ENCODE results near the gene MGLL. TPM values are rescaled to one million over a fixed set of nuclear protein-coding genes. Genes with fewer than 3 reads are reported as not detected.

The MGLL gene
- 7.4 and 18.7 TPM in 2 replicates for total RNA-seq (ENCODE audit: low replicate concordance)

GRCh38 chr3:127822041-127822681 lies at the start of gene MGLL:
Gene MGLL (minus strand): TSS chr3:127822515. CDS start chr3:127822318, 197 bp downstream.

DNA sequence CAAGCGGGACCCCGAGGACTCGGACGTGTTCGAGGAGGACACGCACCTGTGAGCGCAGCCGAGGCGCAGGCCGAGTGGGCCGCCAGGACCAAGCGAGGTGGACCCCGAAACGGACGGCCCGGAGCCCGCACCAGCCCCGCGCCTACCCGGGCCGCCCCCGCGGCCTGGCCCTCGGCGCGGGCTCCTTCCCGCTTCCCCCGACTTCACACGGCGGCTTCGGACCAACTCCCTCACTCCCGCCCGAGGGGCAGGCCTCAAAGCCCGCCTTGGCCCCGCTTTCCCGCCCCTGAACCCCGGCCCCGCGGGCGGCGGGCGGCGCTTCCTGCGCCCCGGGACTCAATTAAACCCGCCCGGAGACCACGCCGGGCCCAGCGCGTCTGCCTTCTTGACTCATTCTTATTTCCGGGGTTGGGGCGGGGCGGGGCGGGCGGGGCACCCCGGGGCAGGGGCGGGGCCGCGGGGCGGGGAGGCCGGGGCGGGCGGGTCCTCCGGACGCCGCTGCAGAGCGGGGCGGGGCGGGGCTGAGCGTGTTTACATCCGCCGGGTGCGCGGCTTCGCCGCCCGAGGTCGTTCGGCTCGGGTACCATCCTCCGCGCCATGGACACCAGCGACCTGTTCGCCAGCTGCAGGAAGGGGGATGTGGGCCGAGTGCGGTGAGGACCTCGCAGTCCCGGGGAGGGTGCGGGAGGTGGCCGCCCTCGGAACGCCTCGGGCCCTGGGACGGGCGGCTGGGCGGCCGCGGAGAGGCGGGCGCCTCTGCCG lies 149.7 kb downstream of the MGLL start, which contains the start of gene ABTB1:
TSS of gene ABTB1 (plus strand) at position 524 of the 762 bp plus-strand sequence. CDS start at position 598, 74 bp downstream.

Other genes with a start within 250 kb of the MGLL start
- 33.7 and 35.0 TPM in 2 replicates for gene TPRA1, start 231.8 kb downstream of the MGLL start, total RNA-seq (ENCODE audit: low replicate concordance)
- 26.5 and 29.8 TPM in 2 replicates for gene MCM2, start 224.1 kb downstream of the MGLL start, total RNA-seq (ENCODE audit: low replicate concordance)
- 1.1 and 1.8 TPM in 2 replicates for gene PODXL2, start 193.3 kb downstream of the MGLL start, total RNA-seq (ENCODE audit: low replicate concordance)
- gene ABTB1, start 149.6 kb downstream of the MGLL start, total RNA-seq (ENCODE audit: low replicate concordance): 5.8 and 17.2 TPM in 2 replicates
- not detected in 2 replicates for gene KBTBD12, start 92.7 kb upstream of the MGLL start, total RNA-seq (ENCODE audit: low replicate concordance)
- gene SEC61A1, start 229.9 kb upstream of the MGLL start, total RNA-seq (ENCODE audit: low replicate concordance): 220 and 292 TPM in 2 replicates